Gastroesophageal sphincter (tissue), 4 donors: ENCODE results near the gene CPEB3. TPM values are rescaled to one million over a fixed set of nuclear protein-coding genes. Genes with fewer than 3 reads are reported as not detected.

ENCODE experiments used
- ATAC-seq: fragments of 150-250 bp; one replicate; pipeline ENCODE4 v1.9.1; 2016; ENCODE audit warnings: mild to moderate bottlenecking, moderate library complexity
- H3K27ac ChIP-seq, 4 donors: fragments of 200-600 bp; sonication (generic) in 3 of 4; 1 replicate in 3 of 4; 2 replicates in 1 of 4; pipeline ENCODE4 v1.5.1; 2016 to 2019
- H3K27me3 ChIP-seq: fragments of 200-600 bp; sonication (generic); one replicate; pipeline ENCODE4 v1.5.1; 2019
- H3K36me3 ChIP-seq, 2 donors: fragments of 200-600 bp; sonication (generic); one replicate each; pipeline ENCODE4 v1.5.1; 2019; ENCODE audit warnings: control low read depth in 1 of 2
- H3K4me1 ChIP-seq, 3 donors: fragments of 200-600 bp; sonication (generic); 1 replicate in 2 of 3; 2 replicates in 1 of 3; pipeline ENCODE4 v1.5.1; 2016 to 2019; ENCODE audit warnings: control low read depth in 2 of 3
- H3K4me3 ChIP-seq, 2 donors: fragments of 200-600 bp; sonication (generic); one replicate each; pipeline ENCODE4 v1.5.1; 2019; ENCODE audit warnings: mild to moderate bottlenecking in 1 of 2, moderate library complexity in 1 of 2
- H3K9me3 ChIP-seq, 3 donors: fragments of 200-600 bp; sonication (generic); one replicate each; pipeline ENCODE4 v1.5.1; 2017 to 2019; ENCODE audit warnings: control low read depth in 2 of 3
- CTCF ChIP-seq, 4 experiments: fragments of 200-600 bp in 2 of 4; fragments of 450-650 bp in 2 of 4; sonication (generic) in 1 of 4; IDR thresholded peaks; one replicate each; pipeline ENCODE4 v1.5.1; 2017 to 2019; ENCODE audit warnings: antibody characterized with exemption in 4 of 4, mild to moderate bottlenecking in 2 of 4, moderate library complexity in 2 of 4
- EP300 ChIP-seq: sonication (generic); formaldehyde crosslinking; IDR thresholded peaks from one replicate; pipeline ENCODE4 v1.6.1; 2017; ENCODE audit warnings: antibody characterized with exemption, mild to moderate bottlenecking
- POLR2A ChIP-seq, 2 donors: fragments of 450-650 bp; IDR thresholded peaks; one replicate each; pipeline ENCODE4 v1.6.1; 2017; ENCODE audit warnings: antibody characterized with exemption in 2 of 2, mild to moderate bottlenecking in 2 of 2, moderate library complexity in 1 of 2
- POLR2AphosphoS5 ChIP-seq: sonication (generic); formaldehyde crosslinking; IDR thresholded peaks from one replicate; pipeline ENCODE4 v1.6.1; 2017; ENCODE audit warnings: antibody characterized with exemption
- WGBS, 2 donors: methylation state at CpG; one replicate each; pipeline ENCODE4 v1.1.5; 2018; ENCODE audit warnings: low coverage in 1 of 2; 5-methylcytosine and 5-hydroxymethylcytosine counted together
- total RNA-seq, 4 donors: library from RNA; depleted of rRNA; stranded (reverse); fragments of >200 nt; gene quantifications; one replicate each; pipeline ENCODE4 v1.1.0, GENCODE V29; 2016

Gene CPEB3
- total RNA-seq, 4 donors from 2014 or later: 4.7 to 11.8 (median 9.7) TPM

- 91 to 94% methylated on average over 3 to 4 of the region's 4 CpGs for WGBS, 2 donors
- no peak for TF ChIP-seq EP300
- TF ChIP-seq POLR2AphosphoS5: no peak
- H3K36me3 ChIP-seq: peaks cover 0 to 12% of the 10 kb centered on the region in 2 donors
- H3K9me3 ChIP-seq: no peaks in the 10 kb centered on the region
- H3K4me1 ChIP-seq: peaks cover 0 to 27% (median 0%) of the 10 kb centered on the region in 3 donors
- no peak overlapping the region for H3K4me3 ChIP-seq
- H3K27ac ChIP-seq: no peak overlapping the region
- no peaks in the 10 kb centered on the region for H3K27me3 ChIP-seq
- no peak for ATAC-seq
Observed at GRCh38 chr10:92113911-92114600, 176.8 kb downstream of the CPEB3 start.

DNA sequence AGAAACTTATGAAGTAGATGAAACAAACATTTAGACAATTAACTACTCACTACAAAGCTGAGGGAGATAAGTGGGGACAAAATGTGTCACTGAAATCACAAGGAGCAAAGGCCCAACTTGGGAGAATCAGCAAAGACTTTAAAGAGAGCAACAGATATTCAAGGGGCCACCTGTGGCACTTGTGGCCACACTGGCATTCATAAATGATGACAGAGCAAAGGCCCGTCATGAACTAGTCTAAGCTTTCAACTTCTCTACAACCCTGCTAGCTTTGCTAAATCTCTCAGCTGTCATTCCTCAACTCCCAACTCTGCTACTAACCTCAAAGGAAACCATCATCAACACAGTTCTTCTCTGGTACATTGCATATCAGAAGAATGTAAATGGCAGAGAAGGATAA, 178.4 kb downstream of the CPEB3 start:
- ATAC-seq: no peak
- Histone ChIP-seq H3K36me3 (peaks cover 0 to 12% of the 10 kb centered on the region in 2 donors), H3K27me3 (no peaks in the 10 kb centered on the region), H3K4me3 (no peak overlapping the region), H3K4me1 (peaks cover 0 to 41% (median 0%) of the 10 kb centered on the region in 3 donors), H3K9me3 (no peaks in the 10 kb centered on the region), H3K27ac (no peak overlapping the region)
- TF ChIP-seq CTCF (IDR thresholded peaks at IDR 0.05) (no peak), POLR2A (IDR thresholded peaks at IDR 0.05) (no peak), POLR2AphosphoS5 (no peak), EP300 (no peak)
- 91% methylated on average over 1 of the region's 1 CpG; no CpG with 5 or more reads in 1 of the 2 donors for WGBS, 2 donors

GRCh38 chr10:92111336-92111939, 179.4 kb downstream of the CPEB3 start:
- peaks cover 0 to 49% (median 0%) of the 10 kb centered on the region in 3 donors for H3K4me1 ChIP-seq
- H3K4me3 ChIP-seq: no peak overlapping the region
- no peaks in the 10 kb centered on the region for H3K27me3 ChIP-seq
- no peak overlapping the region for H3K27ac ChIP-seq
- ATAC-seq: no peak
- H3K36me3 ChIP-seq: peaks cover 0 to 12% of the 10 kb centered on the region in 2 donors
- TF ChIP-seq POLR2A (IDR thresholded peaks at IDR 0.05) (no peak), EP300 (no peak), CTCF (IDR thresholded peaks at IDR 0.05) (no peak), POLR2AphosphoS5 (no peak)
- H3K9me3 ChIP-seq: no peaks in the 10 kb centered on the region

DNA sequence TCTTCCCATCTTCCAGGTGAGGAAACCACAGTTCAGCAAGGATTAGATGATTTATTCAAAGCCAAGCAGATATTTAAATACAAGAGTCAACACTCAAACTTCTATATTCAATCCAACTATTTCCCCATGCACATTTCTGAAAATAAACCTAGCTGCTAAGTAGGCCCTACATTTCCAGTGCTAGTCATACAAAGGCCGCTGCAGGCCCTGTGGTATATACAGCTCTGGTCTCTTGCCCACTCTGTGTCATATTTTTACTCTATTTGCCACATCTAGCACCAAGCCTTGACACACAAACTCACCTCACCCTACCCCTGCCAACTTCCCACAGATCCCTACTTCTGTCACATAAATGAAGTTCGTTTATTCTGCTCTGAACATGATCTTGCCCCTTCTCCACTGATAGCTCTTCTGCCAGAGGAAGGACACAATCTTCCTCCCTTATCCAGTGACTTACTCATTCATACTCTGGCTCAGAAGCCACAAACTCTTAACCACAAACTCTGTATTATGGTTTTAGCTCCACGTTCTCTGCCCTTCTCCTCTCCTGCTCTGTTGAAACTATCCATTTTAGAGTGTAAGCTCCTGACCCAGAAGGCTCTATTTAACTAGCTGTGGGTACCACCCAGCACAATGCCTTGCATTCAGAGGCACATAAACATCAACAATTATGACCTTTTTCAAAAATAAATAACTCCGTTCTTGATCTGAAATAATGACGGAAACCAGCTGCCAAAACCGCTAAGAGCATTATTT, 180.7 kb downstream of the CPEB3 start:
- peaks cover 0 to 12% of the 10 kb centered on the region in 2 donors for H3K36me3 ChIP-seq
- H3K9me3 ChIP-seq: no peaks in the 10 kb centered on the region
- no peak overlapping the region for H3K4me3 ChIP-seq
- no peaks in the 10 kb centered on the region for H3K27me3 ChIP-seq
- 74 to 77% methylated on average over 5 to 6 of the region's 6 CpGs for WGBS, 2 donors
- H3K4me1 ChIP-seq: peaks cover 0 to 49% (median 0%) of the 10 kb centered on the region in 3 donors
- TF ChIP-seq POLR2A (IDR thresholded peaks at IDR 0.05) (no peak), CTCF (IDR thresholded peaks at IDR 0.05) (no peak), EP300 (no peak), POLR2AphosphoS5 (no peak)
- ATAC-seq: no peak
- no peak overlapping the region for H3K27ac ChIP-seq

DNA sequence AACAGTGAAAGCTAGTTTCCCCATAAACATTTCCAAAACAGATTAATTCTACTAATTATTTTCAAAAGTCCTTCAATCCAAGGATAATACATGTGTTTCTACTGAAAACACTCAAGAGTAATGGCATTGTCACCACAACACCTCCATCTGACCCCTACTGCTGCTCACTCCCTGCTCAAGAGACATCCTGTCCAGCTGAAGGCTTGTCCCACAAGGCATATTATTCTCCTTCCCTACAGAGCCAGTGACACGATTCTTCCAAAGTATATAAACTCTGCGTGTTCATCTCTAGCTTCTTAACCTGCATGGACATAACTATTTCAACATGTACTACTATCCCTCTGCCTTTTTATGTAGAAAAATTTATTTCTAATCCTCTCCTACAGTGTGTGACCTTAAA, 182.1 kb downstream of the CPEB3 start:
- H3K36me3 ChIP-seq: peaks cover 0 to 12% of the 10 kb centered on the region in 2 donors
- ATAC-seq: no peak
- peaks cover under 1 to 53% (median under 1%) of the 10 kb centered on the region in 3 donors for H3K4me1 ChIP-seq
- H3K27me3 ChIP-seq: no peaks in the 10 kb centered on the region
- H3K27ac ChIP-seq: no peak overlapping the region
- no peak overlapping the region for H3K4me3 ChIP-seq
- no peaks in the 10 kb centered on the region for H3K9me3 ChIP-seq
- WGBS, 2 donors: 87 to 89% methylated on average over 2 of the region's 2 CpGs
- TF ChIP-seq POLR2AphosphoS5: no peak
- TF ChIP-seq CTCF (IDR thresholded peaks at IDR 0.05): no peak
- no peak for TF ChIP-seq EP300
- no peak for TF ChIP-seq POLR2A (IDR thresholded peaks at IDR 0.05)
